Thyroid gland (tissue), 4 donors: ENCODE results near the gene OR51V1. TPM values are rescaled to one million over a fixed set of nuclear protein-coding genes. Genes with fewer than 3 reads are reported as not detected.

Experiments
- DNase-seq, 2 donors: peaks; one replicate each; pipeline ENCODE4 v3.0.0-alpha.2; 2019
- H3K27ac ChIP-seq, 3 donors: fragments of 200-600 bp; sonication (generic); 1 replicate in 2 of 3; 2 replicates in 1 of 3; pipeline ENCODE4 v1.5.1; 2016 to 2019; ENCODE audit warnings: mild to moderate bottlenecking in 1 of 3, moderate library complexity in 1 of 3
- H3K27me3 ChIP-seq: fragments of 200-600 bp; sonication (generic); one replicate; pipeline ENCODE4 v1.5.1; 2019
- H3K36me3 ChIP-seq, 2 donors: fragments of 200-600 bp; sonication (generic); one replicate each; pipeline ENCODE4 v1.5.1; 2016 to 2019
- H3K4me1 ChIP-seq, 2 donors: fragments of 200-600 bp; sonication (generic); one replicate each; pipeline ENCODE4 v1.5.1; 2017 to 2019
- H3K4me3 ChIP-seq, 3 donors: fragments of 200-600 bp; sonication (generic); replicated peaks in 1 of 3; 1 replicate in 2 of 3; 2 replicates in 1 of 3; pipeline ENCODE4 v1.5.1; 2016; ENCODE audit warnings: mild to moderate bottlenecking in 1 of 3
- H3K9me3 ChIP-seq: fragments of 200-600 bp; sonication (generic); one replicate; pipeline ENCODE4 v1.5.1; 2017
- POLR2A ChIP-seq, 2 donors: fragments of 450-650 bp; IDR thresholded peaks; one replicate each; pipeline ENCODE4 v1.6.1; 2017; ENCODE audit warnings: antibody characterized with exemption in 2 of 2, mild to moderate bottlenecking in 2 of 2, moderate library complexity in 1 of 2
- WGBS, 2 donors: methylation state at CpG; one replicate each; pipeline ENCODE4 v1.1.5; 2017; 5-methylcytosine and 5-hydroxymethylcytosine counted together
- intact Hi-C: fragments of 100-400 bp; cut with DNase I; formaldehyde crosslinking; loops from one replicate; pipeline ENCODE4 v1.15.1; 2023
- total RNA-seq, 4 donors: library from RNA; depleted of rRNA; stranded (reverse); fragments of >200 nt; gene quantifications; one replicate each; pipeline ENCODE4 v1.2.3, GENCODE V29; 2016
- TF ChIP-seq, protein P1 (sequence below), 6 experiments: fragments of 200-600 bp in 3 of 6; fragments of 450-650 bp in 3 of 6; sonication (generic) in 3 of 6; IDR thresholded peaks; one replicate each; pipeline ENCODE4 v1.5.1; 2016 to 2019; ENCODE audit warnings: antibody characterized with exemption in 6 of 6, mild to moderate bottlenecking in 2 of 6, inconsistent platforms in 1 of 6, moderate library complexity in 1 of 6

Gene OR51V1
- total RNA-seq, 4 donors from 2014 or later = not detected

DNA sequence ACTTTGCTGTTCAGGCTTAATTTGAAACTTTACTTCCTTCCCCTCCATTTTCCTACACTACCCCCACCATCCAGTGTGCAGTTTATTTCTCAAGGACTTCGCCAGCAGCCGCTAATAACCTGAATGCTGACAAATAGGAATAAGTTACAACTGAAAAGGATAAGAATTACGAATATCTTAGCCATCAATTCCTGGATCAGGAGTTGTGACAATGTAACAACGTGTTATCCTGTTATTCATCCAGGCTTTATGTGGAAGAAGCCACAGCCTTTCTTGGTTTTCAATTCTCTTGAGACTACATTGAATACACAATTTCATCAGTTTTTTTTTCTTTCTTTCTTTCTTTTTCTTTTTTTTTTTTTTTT lies 43.3 kb upstream of the OR51V1 start:
- WGBS, 2 donors = 82 to 83% methylated on average over 4 of the region's 4 CpGs
- Histone ChIP-seq H3K4me3 (no peak overlapping the region), H3K9me3 (no peaks in the 10 kb centered on the region), H3K27me3 (no peaks in the 10 kb centered on the region), H3K36me3 (no peaks in the 10 kb centered on the region), H3K27ac (no peak overlapping the region), H3K4me1 (no peaks in the 10 kb centered on the region)
- intact Hi-C loops = no loop called here
- no peak for DNase-seq
- TF ChIP-seq, protein P1, sequence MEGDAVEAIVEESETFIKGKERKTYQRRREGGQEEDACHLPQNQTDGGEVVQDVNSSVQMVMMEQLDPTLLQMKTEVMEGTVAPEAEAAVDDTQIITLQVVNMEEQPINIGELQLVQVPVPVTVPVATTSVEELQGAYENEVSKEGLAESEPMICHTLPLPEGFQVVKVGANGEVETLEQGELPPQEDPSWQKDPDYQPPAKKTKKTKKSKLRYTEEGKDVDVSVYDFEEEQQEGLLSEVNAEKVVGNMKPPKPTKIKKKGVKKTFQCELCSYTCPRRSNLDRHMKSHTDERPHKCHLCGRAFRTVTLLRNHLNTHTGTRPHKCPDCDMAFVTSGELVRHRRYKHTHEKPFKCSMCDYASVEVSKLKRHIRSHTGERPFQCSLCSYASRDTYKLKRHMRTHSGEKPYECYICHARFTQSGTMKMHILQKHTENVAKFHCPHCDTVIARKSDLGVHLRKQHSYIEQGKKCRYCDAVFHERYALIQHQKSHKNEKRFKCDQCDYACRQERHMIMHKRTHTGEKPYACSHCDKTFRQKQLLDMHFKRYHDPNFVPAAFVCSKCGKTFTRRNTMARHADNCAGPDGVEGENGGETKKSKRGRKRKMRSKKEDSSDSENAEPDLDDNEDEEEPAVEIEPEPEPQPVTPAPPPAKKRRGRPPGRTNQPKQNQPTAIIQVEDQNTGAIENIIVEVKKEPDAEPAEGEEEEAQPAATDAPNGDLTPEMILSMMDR (IDR thresholded peaks at IDR 0.05) = no peak
- no peak for TF ChIP-seq POLR2A (IDR thresholded peaks at IDR 0.05)

- no peaks in the 10 kb centered on the region for H3K27me3 ChIP-seq
- TF ChIP-seq, protein P1 (IDR thresholded peaks at IDR 0.05) = no peak
- no peak for TF ChIP-seq POLR2A (IDR thresholded peaks at IDR 0.05)
- H3K4me3 ChIP-seq = no peak overlapping the region
- no peaks in the 10 kb centered on the region for H3K4me1 ChIP-seq
- 76 to 79% methylated on average over 7 of the region's 7 CpGs for WGBS, 2 donors
- intact Hi-C loops = no loop called here
- no peaks in the 10 kb centered on the region for H3K9me3 ChIP-seq
- H3K27ac ChIP-seq = no peak overlapping the region
- no peaks in the 10 kb centered on the region for H3K36me3 ChIP-seq
- no peak for DNase-seq
These were observed 42.7 kb upstream of the OR51V1 start for GRCh38 chr11:5242933-5243815.

DNA sequence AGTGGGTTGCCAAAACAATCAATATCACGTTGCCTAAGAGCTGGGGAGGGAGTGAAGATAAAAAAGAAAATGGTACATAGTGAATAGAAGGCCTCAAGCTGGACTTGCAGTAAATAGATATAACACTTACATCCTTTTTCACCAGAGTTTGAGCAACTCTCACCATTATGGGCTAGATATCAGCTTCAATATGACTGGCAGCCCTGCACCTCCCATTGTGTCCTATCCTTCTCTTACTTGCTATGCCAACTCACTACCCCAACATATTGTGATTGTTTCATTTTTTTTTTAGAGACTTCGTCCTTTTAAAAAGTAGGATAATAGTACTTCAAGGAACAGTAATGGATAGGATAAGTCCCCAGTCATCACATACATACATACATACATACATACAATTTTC lies 41.7 kb upstream of the OR51V1 start:
- Histone ChIP-seq H3K27me3 (no peaks in the 10 kb centered on the region), H3K4me3 (no peak overlapping the region), H3K4me1 (no peaks in the 10 kb centered on the region), H3K36me3 (no peaks in the 10 kb centered on the region), H3K9me3 (no peaks in the 10 kb centered on the region), H3K27ac (no peak overlapping the region)
- DNase-seq = no peak
- no peak for TF ChIP-seq POLR2A (IDR thresholded peaks at IDR 0.05)
- TF ChIP-seq, protein P1 (IDR thresholded peaks at IDR 0.05) = no peak
- intact Hi-C loops = no loop called here
- WGBS, 2 donors = 65 to 71% methylated on average over 2 of the region's 2 CpGs

DNA sequence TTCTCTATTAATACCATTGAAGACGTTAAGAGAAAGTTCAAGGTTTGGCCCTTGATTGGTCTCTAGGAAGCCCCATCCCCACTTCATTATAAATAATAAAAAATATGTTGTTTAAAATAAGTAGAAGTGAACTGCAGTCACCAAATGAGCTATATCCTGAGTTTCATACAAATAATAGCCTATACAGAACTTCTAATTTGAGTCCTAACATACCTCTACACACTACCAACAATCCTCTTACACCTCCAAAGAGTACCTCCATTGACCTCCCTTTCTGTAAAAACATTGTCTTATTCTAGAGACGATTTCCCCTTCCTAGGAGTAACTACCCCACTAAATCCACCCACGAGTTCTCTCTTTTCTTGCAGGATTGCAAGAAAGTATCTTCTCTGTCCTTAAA lies 41.0 kb upstream of the OR51V1 start:
- H3K9me3 ChIP-seq = no peaks in the 10 kb centered on the region
- H3K36me3 ChIP-seq = no peaks in the 10 kb centered on the region
- TF ChIP-seq, protein P1 (IDR thresholded peaks at IDR 0.05) = no peak
- TF ChIP-seq POLR2A (IDR thresholded peaks at IDR 0.05) = no peak
- H3K4me3 ChIP-seq = no peak overlapping the region
- no peaks in the 10 kb centered on the region for H3K27me3 ChIP-seq
- no peaks in the 10 kb centered on the region for H3K4me1 ChIP-seq
- intact Hi-C loops = no loop called here
- no peak for DNase-seq
- 66 to 67% methylated on average over 3 of the region's 3 CpGs for WGBS, 2 donors
- no peak overlapping the region for H3K27ac ChIP-seq

DNA sequence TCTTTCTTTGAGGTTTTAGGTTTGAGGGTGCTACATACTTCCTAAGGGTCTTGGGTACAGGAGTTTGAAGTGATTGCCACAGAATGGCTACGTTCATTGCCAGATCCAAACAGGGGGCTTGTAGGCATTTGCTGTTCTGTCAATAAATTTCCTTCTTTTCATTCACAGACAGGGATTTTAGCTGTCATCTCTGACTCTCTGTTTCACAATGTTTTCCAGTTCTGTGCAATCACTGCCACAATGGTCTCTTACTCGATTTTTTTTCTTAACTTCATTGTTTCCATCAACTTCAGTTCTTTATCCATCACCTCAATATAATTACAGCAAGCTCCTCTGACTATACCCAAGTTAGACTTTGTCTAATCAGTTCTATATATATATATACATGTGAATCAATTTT lies 40.0 kb upstream of the OR51V1 start:
- Histone ChIP-seq H3K4me1 (no peaks in the 10 kb centered on the region), H3K27ac (no peak overlapping the region), H3K4me3 (no peak overlapping the region), H3K36me3 (no peaks in the 10 kb centered on the region), H3K9me3 (no peaks in the 10 kb centered on the region), H3K27me3 (no peaks in the 10 kb centered on the region)
- DNase-seq = no peak
- WGBS, 2 donors = 75 to 82% methylated on average over 2 of the region's 2 CpGs
- intact Hi-C loops = no loop called here
- no peak for TF ChIP-seq POLR2A (IDR thresholded peaks at IDR 0.05)
